Spleen (tissue), 7 donors: Measurements from ENCODE around the gene VDAC1.

Source experiments
- POLR2A ChIP-seq, 3 donors: fragments of 450-650 bp; IDR thresholded peaks; one replicate each; pipeline ENCODE4 v1.5.1; 2017; ENCODE audit warnings: antibody characterized with exemption in 3 of 3, mild to moderate bottlenecking in 1 of 3
- POLR2AphosphoS5 ChIP-seq, 3 donors: sonication (generic); formaldehyde crosslinking; IDR thresholded peaks; one replicate each; pipeline ENCODE4 v1.5.1; 2017; ENCODE audit warnings: antibody characterized with exemption in 3 of 3
- TF ChIP-seq, protein P1 (sequence below), 11 experiments: fragments of 200-600 bp in 7 of 11; fragments of 450-650 bp in 4 of 11; sonication (generic) in 4 of 11; IDR thresholded peaks in 8 of 11; conservative IDR thresholded peaks in 3 of 11; 1 replicate in 7 of 11; 2 replicates in 4 of 11; pipeline versions ENCODE4 v1.4.0 to v1.8.0; 2016 to 2021; ENCODE audit warnings: antibody characterized with exemption in 11 of 11, inconsistent platforms in 4 of 11, mild to moderate bottlenecking in 1 of 11
- donor health status: DM: no; HTN: no; CAD: no; lungs with moderate emphysema.
- donor health status: DM: no; HTN: no; CAD: no.
- donor health status: DM: no; HTN: no; CAD: no.

DNA sequence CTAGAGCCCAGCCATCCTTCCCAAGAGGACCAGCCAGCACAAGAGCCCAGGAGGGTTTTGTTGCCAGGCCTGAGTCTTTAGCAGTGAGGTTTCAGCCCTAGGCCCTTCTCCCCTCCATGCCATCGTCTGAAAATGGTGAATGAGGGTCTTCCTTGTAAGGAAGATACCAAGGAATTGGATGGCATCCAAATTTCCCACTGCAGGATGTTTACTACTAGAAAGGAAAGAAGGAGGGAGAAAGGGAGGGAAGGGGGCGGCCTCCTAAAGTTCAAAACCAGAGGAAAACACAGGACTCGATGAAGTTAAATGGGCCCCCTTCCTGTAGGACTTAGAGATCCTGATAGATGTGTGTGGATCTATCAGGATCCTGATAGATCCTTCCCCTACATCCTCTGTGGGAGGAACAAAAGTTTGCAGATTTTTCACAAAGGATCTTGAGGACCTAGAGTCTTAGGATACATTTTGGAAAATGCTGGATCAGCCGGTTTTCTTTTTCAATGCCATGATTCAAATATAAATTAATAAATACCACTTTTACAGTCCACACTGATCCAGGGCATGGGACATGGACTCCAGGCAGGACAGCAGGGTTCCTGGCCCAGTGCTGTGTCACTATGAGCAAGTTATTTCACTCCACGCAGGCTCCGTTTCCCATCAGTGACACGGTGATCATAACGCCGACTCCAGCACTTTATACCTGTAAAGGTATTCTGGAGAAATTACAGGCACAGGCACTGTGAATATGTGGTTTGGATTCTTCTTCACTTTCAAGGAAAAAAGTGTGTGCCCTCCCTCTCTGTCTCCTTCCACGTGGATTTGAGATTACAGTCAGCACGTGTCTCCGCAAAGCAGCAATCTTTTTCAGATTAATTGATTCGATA, 77.2 kb downstream of the VDAC1 start:
- TF ChIP-seq POLR2AphosphoS5 (IDR thresholded peaks at IDR 0.05) (no peak), POLR2A (IDR thresholded peaks at IDR 0.05) (no peak)
- TF ChIP-seq, protein P1, sequence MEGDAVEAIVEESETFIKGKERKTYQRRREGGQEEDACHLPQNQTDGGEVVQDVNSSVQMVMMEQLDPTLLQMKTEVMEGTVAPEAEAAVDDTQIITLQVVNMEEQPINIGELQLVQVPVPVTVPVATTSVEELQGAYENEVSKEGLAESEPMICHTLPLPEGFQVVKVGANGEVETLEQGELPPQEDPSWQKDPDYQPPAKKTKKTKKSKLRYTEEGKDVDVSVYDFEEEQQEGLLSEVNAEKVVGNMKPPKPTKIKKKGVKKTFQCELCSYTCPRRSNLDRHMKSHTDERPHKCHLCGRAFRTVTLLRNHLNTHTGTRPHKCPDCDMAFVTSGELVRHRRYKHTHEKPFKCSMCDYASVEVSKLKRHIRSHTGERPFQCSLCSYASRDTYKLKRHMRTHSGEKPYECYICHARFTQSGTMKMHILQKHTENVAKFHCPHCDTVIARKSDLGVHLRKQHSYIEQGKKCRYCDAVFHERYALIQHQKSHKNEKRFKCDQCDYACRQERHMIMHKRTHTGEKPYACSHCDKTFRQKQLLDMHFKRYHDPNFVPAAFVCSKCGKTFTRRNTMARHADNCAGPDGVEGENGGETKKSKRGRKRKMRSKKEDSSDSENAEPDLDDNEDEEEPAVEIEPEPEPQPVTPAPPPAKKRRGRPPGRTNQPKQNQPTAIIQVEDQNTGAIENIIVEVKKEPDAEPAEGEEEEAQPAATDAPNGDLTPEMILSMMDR (IDR thresholded peaks at IDR 0.05 in 8 of 11, conservative IDR thresholded peaks at IDR 0.05 in 3 of 11) = no peak
